RWPE1 (cell line): ENCODE measurements around the gene TMEM39B.
"Not testable (repeated sequence)": the region's sequence is repeated elsewhere in the genome, so short reads cannot be mapped to it uniquely, and the experiment has no call there.

Source experiments
- CTCF ChIA-PET: fragments of 350-600 bp; sonication (Branson Sonifier 250); formaldehyde crosslinking; extraction: SDS; loops from one replicate; lab custom pipeline; 2021; lab: Yijun Ruan, JAX
- POLR2A ChIA-PET: fragments of 400-600 bp; formaldehyde crosslinking; extraction: SDS; loops from one replicate; lab custom pipeline; 2020; ENCODE audit warnings: antibody characterized with exemption; ENCODE audit not compliant: low non-redundant PET; lab: Yijun Ruan, JAX
- DNase-seq: peaks from one replicate; pipeline ENCODE4 v3.0.0; 2012; ENCODE audit warnings: low spot score
- H3K27ac ChIP-seq: fragments of 450-650 bp; 2 replicates; pipeline ENCODE4 v1.5.1; 2017
- TF ChIP-seq, protein P1 (sequence below): fragments of 450-650 bp; conservative IDR thresholded peaks from 2 replicates; pipeline ENCODE4 v1.5.1; 2017; ENCODE audit warnings: low read depth, mild to moderate bottlenecking

TMEM39B gene

DNA sequence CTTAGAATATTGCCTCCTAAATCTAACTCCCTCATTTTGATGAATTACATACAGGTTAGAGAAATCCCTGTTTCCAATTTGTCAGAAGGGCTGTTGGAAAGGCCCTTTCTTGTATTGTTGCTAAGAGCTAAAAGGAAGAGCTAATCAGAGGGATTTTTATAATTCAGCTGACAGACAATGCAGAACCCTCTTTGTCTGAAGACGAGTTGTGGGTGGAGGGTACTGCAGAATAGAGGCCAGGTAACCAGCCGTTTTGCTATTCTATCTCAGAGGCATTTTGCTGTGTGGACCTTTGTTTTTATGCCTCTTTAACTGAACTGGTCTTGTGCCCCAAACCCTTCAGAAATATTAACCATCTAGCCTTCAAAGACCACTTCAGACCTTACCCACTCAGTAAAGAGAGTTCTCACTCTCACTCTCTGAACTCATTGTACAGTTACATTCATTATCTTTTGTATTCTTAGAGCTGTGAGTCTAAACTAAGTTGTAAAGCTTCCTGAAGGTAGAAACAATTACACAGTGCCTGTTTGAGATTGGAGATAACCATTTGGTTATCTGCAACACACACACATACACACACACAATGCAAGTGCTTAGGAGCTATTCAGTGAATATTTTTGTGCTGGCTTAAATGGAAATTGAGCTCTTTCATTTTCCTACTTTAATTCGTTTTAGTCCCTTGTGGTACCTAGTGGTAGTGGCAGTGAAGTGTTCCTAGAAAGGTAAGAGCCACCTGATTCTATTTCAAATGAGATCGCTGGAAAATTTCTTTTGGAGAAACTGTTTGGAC lies 54.9 kb downstream of the TMEM39B start:
- ChIA-PET CTCF (interaction anchor here (0.5 to 0.9 kb wide), 2 partner anchors 9 to 13 kb away, joined by 3 to 4 read pairs; no protein-coding TSS in a partner anchor), POLR2A (interaction anchor here (0.6 kb wide), 1 partner anchor 44 kb away, joined by 3 read pairs; no protein-coding TSS in a partner anchor)
- TF ChIP-seq, protein P1, sequence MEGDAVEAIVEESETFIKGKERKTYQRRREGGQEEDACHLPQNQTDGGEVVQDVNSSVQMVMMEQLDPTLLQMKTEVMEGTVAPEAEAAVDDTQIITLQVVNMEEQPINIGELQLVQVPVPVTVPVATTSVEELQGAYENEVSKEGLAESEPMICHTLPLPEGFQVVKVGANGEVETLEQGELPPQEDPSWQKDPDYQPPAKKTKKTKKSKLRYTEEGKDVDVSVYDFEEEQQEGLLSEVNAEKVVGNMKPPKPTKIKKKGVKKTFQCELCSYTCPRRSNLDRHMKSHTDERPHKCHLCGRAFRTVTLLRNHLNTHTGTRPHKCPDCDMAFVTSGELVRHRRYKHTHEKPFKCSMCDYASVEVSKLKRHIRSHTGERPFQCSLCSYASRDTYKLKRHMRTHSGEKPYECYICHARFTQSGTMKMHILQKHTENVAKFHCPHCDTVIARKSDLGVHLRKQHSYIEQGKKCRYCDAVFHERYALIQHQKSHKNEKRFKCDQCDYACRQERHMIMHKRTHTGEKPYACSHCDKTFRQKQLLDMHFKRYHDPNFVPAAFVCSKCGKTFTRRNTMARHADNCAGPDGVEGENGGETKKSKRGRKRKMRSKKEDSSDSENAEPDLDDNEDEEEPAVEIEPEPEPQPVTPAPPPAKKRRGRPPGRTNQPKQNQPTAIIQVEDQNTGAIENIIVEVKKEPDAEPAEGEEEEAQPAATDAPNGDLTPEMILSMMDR: no peak
- DNase-seq: no peak
- H3K27ac ChIP-seq: no peak overlapping the region

GRCh38 chr1:32128479-32128878 lies 55.7 kb downstream of the TMEM39B start:
- ChIA-PET POLR2A (interaction anchor here (0.6 kb wide), 1 partner anchor 45 kb away, joined by 3 read pairs; no protein-coding TSS in a partner anchor), CTCF (interaction anchor here (0.9 kb wide), 1 partner anchor 8 kb away, joined by 4 read pairs; no protein-coding TSS in a partner anchor)
- no peak overlapping the region for H3K27ac ChIP-seq
- TF ChIP-seq, protein P1: no peak
- DNase-seq: no peak

GRCh38 chr1:32128964-32129363 lies 56.2 kb downstream of the TMEM39B start:
- no peak overlapping the region for H3K27ac ChIP-seq
- POLR2A ChIA-PET: no interaction called here
- TF ChIP-seq, protein P1: no peak
- CTCF ChIA-PET: no interaction called here
- no peak for DNase-seq

DNA sequence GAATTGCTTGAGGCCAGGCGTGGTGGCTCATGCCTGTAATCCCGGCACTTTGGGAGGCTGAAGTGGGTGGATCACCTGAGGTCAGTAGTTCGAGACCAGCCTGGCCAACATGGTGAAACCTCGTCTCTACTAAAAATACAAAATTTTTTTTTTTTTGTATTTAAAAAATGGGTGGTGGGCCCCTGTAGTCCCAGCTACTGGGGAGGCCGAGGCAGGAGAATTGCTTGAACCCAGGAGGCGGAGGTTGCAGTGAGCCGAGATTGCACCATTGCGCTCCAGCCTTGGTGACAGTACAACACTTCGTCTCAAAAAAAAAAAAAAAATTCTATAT lies 61.2 kb downstream of the TMEM39B start:
- CTCF ChIA-PET: interaction anchor here (0.6 to 0.7 kb wide), 3 partner anchors 25 to 59 kb away, joined by 3 to 4 read pairs (median 3); no protein-coding TSS in a partner anchor
- POLR2A ChIA-PET, DNase-seq: not testable (repeated sequence)
- peak overlapping the region; percentile 91 for H3K27ac ChIP-seq

GRCh38 chr1:32137111-32137510 lies 64.4 kb downstream of the TMEM39B start:
- TF ChIP-seq, protein P1: no peak
- POLR2A ChIA-PET: no interaction called here
- CTCF ChIA-PET: no interaction called here

GRCh38 chr1:32138965-32139364 lies 66.2 kb downstream of the TMEM39B start:
- no peak overlapping the region for H3K27ac ChIP-seq
- TF ChIP-seq, protein P1: no peak
- ChIA-PET CTCF (interaction anchor here (1.1 kb wide), 1 partner anchor 16 kb away, joined by 3 read pairs; no protein-coding TSS in a partner anchor), POLR2A (no interaction called here)
- DNase-seq: peak; percentile 66

More at GRCh38 chr1:32137111-32137510, 64.4 kb downstream of the TMEM39B start:
- no peak overlapping the region for H3K27ac ChIP-seq
- DNase-seq: no peak
